ENCODE measurements around the gene RYR2.
A peak's percentile ranks its signal among the peaks of the same experiment; 100 is the strongest.

The RYR2 gene

DNA sequence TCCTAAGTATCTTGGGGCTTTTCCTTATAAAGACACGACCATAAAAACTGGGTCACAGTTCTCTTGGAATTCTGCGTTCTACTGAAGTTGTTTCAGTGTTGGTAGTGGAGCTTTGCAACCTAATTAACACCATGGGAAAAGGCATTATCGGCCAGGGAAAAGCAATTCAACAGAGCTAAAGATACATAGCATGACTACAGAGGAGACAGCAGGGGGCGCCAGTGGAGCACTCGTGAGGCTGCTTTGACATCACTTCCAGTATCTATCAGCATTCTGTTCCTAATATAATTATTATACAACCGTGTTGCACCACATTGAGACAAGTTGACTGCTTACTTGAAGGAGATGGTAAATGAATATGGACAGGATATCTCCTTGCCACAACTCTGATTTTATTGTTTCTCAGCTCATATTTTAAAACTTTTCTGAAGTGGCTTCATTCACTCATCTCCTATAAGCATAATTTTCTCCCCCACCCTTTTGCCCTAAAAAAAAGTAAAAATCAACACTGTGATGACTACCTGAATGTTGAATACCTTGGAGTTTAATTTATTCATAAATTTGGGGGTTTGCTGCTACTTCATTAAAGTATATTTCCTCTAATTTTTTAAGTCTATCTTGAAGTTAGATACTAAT lies 809.3 kb downstream of the RYR2 start:
- TF ChIP-seq, protein P1, sequence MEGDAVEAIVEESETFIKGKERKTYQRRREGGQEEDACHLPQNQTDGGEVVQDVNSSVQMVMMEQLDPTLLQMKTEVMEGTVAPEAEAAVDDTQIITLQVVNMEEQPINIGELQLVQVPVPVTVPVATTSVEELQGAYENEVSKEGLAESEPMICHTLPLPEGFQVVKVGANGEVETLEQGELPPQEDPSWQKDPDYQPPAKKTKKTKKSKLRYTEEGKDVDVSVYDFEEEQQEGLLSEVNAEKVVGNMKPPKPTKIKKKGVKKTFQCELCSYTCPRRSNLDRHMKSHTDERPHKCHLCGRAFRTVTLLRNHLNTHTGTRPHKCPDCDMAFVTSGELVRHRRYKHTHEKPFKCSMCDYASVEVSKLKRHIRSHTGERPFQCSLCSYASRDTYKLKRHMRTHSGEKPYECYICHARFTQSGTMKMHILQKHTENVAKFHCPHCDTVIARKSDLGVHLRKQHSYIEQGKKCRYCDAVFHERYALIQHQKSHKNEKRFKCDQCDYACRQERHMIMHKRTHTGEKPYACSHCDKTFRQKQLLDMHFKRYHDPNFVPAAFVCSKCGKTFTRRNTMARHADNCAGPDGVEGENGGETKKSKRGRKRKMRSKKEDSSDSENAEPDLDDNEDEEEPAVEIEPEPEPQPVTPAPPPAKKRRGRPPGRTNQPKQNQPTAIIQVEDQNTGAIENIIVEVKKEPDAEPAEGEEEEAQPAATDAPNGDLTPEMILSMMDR (IDR thresholded peaks at IDR 0.05) = peak; percentile 90

DNA sequence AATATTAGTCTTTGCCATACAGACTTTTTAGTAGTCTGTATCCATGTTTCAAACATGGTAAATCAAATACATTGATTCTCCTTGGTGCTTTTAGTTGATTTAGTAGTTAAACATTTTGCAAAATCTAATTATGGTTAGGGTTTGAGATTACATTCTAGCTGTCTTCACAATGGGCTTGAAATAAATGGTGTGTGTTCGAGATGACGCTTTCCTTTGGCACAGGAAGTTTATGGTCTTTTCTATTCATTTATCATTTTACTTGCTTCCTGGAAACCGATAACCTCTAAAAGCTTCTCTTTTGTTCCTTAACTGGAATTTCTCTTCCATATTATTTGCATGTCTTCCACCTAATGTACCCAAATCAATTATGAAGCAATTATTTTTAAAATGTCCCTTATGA lies 810.4 kb downstream of the RYR2 start:
- TF ChIP-seq, protein P1 (IDR thresholded peaks at IDR 0.05) = no peak

DNA sequence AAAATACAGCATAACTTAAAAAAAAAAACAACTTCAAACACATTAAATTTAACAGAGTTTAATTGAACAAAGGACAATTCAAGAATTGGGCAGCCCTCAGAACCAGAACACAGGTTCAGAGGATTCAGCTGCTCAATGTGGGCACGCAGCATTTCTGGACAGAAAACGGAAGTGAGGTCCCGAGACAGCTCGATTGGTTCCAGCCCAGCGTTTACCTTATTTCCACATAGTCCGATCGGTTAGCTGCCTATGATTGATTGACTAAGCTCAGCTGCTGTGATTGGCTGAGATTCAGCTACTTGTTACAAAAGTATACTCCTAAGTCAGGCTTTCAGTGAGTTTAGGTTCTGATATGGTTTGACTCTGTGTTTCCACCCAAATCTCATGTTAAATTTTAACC lies 815.5 kb downstream of the RYR2 start:
- TF ChIP-seq, protein P1 (IDR thresholded peaks at IDR 0.05) = no peak

DNA sequence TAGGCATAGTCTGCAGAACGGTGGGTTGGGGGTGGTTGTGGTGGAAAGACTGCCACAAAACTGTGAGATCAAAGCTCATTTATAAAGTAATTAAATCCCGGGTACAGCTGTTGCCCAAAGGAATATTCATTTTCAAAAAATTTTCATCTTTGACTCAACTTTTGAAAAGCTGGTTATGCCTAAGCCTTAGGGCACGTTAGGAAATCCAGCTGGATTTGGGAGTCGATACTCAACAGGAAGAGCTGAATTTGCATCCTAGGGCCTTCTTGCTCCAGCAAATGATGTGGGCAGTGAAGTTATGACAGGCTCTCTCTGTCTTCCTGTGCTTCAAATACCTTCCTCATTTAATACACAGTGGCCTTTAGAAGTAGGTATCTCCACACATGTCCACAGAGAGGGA lies 817.0 kb downstream of the RYR2 start:
- TF ChIP-seq, protein P1 (IDR thresholded peaks at IDR 0.05) = no peak

DNA sequence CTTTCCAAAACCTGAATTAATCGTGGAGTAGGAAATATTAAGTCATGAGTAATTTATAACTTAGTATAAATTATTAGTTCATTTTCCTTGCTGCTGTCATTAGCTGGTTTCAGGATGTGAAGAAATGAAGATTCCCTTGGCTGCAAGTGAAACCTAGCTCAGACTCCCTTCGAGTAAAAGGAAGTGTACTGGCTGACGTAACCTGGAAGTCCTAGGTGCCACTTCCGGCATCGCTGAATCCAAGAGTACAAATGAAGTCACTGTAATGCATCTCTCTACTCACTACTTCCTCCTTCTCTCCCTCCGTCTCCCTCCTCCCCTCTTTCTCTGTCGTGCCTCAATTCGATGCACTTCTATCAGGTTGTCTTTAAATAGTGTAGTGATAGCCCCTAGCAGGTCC lies 820.0 kb downstream of the RYR2 start:
- TF ChIP-seq, protein P1 (IDR thresholded peaks at IDR 0.05) = no peak

DNA sequence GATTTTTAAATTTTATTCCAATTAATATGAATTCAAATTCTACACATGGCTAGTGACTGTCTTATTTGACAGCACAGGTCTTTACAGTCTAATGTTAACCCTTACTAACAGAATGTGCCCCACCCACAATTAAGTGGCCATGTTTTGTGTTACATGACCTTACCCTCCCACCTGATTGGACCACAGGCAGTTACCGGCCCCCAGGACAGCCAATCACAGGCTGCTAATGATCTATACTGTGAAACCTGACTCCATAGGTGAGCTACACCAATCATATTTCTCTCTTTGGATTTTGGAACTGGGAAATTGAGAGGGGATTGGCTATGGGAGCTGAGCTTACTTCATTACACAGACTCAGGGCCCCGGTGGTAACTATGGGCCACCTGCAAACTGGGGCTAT lies 821.2 kb downstream of the RYR2 start:
- TF ChIP-seq, protein P1 (IDR thresholded peaks at IDR 0.05) = no peak

DNA sequence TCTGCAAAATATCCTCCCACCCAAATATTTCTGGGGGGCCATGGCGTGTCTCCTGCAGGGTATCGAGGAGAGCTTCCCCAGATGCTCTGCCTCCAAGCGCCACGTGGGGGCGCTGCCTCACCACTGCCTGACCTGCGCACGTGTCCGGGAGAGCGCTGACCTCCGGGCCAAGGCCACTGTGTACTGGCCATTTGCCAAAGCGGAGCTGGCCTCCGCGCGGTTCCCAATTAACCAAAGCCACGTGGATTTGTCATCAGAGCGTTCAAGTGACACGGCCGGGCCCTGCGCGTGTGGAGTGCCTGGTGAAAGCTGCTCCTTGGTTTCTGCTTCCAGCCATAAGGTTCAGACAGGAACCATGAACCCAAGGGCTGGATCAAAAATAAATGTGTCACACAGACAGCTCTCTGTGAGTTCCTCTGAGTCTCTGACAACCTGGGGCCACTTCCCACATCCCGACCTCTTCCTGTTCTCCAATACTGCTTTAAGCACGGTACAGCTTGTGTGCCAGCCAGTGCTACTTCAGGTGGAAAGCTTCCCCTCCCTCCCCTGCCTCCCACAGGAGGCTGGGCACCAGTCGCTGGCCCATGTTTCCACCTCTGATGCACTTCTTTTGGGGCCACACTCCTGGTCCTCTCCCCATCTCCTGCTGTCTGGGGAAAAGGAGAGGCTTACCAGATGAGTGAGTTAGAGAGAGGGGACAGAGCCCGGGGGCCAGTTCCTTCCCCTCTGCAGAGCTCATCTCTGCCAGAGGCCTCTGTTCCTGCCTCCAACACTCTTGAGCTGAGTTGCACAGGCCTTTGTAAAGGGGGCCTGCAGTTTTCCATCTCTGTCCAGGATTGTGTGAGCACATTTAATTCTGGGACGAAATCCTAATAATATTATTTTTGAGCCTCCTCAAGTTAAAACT lies 822.6 kb downstream of the RYR2 start:
- TF ChIP-seq, protein P1 (IDR thresholded peaks at IDR 0.05) = peak; percentile 100
